ENCODE data around the gene OR6V1.
"Not testable (repeated sequence)": the region's sequence is repeated elsewhere in the genome, so short reads cannot be mapped to it uniquely, and the experiment has no call there.

DNA sequence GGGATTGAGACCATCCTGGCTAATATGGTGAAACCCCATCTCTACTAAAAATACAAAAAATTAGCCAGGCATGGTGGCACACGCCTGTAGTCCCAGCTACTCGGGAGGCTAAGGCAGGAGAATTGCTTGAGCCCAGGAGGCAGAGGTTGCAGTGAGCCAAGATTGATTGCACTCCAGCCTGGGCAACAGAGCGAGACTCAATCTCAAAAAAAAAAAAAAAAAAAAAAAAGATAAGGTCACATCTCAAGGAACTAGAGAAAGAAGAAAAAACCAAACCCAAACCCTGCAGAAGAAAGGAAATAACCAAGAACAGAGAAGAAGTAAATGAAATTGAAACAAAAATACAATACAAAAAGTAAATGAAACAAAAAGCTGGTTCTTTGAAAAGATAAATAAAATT is 33.5 kb downstream of the OR6V1 start:
- TF ChIP-seq CTCF (conservative IDR thresholded peaks at IDR 0.05; ENCODE audit: low read depth, low read length); EZH2 (IDR thresholded peaks at IDR 0.05; ENCODE audit: borderline replicate concordance, low read depth, low read length, poor library complexity, severe bottlenecking): not testable (repeated sequence)

Measured in A673 (cell line).